ENCODE measurements around the gene CD101. TPM values are rescaled to one million over a fixed set of nuclear protein-coding genes. Genes with fewer than 3 reads are reported as not detected.

CD101 gene
- total RNA-seq, 1 experiment from 2014 or later, result 1.7 TPM

DNA sequence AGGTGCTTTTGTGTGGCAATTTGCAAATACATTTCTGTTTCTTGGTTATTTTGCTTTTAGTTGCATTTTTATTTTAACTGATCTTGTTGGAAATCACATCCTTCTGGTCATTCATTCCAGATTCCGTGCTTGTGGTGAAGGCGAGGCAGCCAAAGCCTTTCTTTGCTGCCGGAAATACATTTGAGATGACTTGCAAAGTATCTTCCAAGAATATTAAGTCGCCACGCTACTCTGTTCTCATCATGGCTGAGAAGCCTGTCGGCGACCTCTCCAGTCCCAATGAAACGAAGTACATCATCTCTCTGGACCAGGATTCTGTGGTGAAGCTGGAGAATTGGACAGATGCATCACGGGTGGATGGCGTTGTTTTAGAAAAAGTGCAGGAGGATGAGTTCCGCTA lies 34.8 kb upstream of the CD101 start:
- Histone ChIP-seq H3K27ac (ENCODE audit: low read depth, low read length, poor library complexity, severe bottlenecking) (no peak overlapping the region), H3K27me3 (replicated peaks; ENCODE audit: insufficient read depth, low read depth, low read length, poor library complexity) (no peaks in the 10 kb centered on the region), H3K4me3 (ENCODE audit: low read depth, low read length, poor library complexity, severe bottlenecking) (no peak overlapping the region), H3K4me1 (ENCODE audit: insufficient read depth, low read length, poor library complexity, severe bottlenecking) (no peaks in the 10 kb centered on the region), H3K36me3 (ENCODE audit: insufficient read depth, low read length, poor library complexity, severe bottlenecking) (no peaks in the 10 kb centered on the region), H3K9me3 (ENCODE audit: low read depth, low read length, poor library complexity, severe bottlenecking) (no peaks in the 10 kb centered on the region)
- ChIA-PET CTCF (no interaction called here), POLR2A (ENCODE audit: low non-redundant PET) (no interaction called here)
- BruUV-seq (replicated peaks), result no TSS peak
- no peak for DNase-seq (ENCODE audit: low spot score)
- intact Hi-C loops (cut with micrococcal nuclease; ENCODE audit: unreplicated experiment), result no loop called here
- no peak for TF ChIP-seq EZH2 (IDR thresholded peaks at IDR 0.05; ENCODE audit: borderline replicate concordance, low read depth, low read length, poor library complexity, severe bottlenecking)
- TF ChIP-seq, protein P1, sequence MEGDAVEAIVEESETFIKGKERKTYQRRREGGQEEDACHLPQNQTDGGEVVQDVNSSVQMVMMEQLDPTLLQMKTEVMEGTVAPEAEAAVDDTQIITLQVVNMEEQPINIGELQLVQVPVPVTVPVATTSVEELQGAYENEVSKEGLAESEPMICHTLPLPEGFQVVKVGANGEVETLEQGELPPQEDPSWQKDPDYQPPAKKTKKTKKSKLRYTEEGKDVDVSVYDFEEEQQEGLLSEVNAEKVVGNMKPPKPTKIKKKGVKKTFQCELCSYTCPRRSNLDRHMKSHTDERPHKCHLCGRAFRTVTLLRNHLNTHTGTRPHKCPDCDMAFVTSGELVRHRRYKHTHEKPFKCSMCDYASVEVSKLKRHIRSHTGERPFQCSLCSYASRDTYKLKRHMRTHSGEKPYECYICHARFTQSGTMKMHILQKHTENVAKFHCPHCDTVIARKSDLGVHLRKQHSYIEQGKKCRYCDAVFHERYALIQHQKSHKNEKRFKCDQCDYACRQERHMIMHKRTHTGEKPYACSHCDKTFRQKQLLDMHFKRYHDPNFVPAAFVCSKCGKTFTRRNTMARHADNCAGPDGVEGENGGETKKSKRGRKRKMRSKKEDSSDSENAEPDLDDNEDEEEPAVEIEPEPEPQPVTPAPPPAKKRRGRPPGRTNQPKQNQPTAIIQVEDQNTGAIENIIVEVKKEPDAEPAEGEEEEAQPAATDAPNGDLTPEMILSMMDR (conservative IDR thresholded peaks at IDR 0.05; ENCODE audit: low read depth, low read length), result no peak

- H3K36me3 ChIP-seq (ENCODE audit: insufficient read depth, low read length, poor library complexity, severe bottlenecking), result no peaks in the 10 kb centered on the region
- no peak for DNase-seq (ENCODE audit: low spot score)
- ChIA-PET POLR2A (ENCODE audit: low non-redundant PET) (no interaction called here), CTCF (no interaction called here)
- intact Hi-C loops (cut with micrococcal nuclease; ENCODE audit: unreplicated experiment), result no loop called here
- TF ChIP-seq, protein P1 (conservative IDR thresholded peaks at IDR 0.05; ENCODE audit: low read depth, low read length), result no peak
- no peak for TF ChIP-seq EZH2 (IDR thresholded peaks at IDR 0.05; ENCODE audit: borderline replicate concordance, low read depth, low read length, poor library complexity, severe bottlenecking)
- H3K4me1 ChIP-seq (ENCODE audit: insufficient read depth, low read length, poor library complexity, severe bottlenecking), result no peaks in the 10 kb centered on the region
- no peaks in the 10 kb centered on the region for H3K27me3 ChIP-seq (replicated peaks; ENCODE audit: insufficient read depth, low read depth, low read length, poor library complexity)
- H3K27ac ChIP-seq (ENCODE audit: low read depth, low read length, poor library complexity, severe bottlenecking), result no peak overlapping the region
- no peaks in the 10 kb centered on the region for H3K9me3 ChIP-seq (ENCODE audit: low read depth, low read length, poor library complexity, severe bottlenecking)
- no peak overlapping the region for H3K4me3 ChIP-seq (ENCODE audit: low read depth, low read length, poor library complexity, severe bottlenecking)
- BruUV-seq (replicated peaks), result no TSS peak
These were observed 32.8 kb upstream of the CD101 start for GRCh38 chr1:116968724-116969123.

DNA sequence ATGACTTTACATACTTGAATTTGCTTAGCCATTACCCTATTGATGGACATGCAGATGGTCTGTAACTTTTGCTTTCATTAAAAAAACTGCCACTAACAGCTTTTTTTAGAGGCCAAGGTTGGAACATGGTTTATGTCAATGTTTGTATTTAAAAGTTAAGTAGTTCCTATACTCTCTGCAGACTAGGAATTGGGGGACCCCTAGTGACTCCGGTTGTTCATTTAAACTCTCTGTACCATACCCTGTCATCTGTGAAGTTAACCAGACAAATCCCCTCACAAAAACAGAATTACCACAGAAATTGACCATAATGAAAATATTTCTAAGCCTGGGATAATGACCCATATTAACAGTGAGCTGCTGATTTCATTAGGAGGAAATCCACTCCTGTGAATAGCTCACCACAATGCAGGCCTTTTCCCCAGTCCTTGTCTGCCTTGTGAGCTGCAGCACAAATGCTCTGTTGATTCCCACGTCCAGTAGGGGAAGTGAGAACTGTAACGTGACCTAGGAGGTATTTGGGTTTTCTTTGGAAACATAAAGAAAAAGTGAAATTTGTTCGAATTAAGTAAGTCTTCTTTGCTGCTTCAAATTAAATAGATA lies 30.2 kb upstream of the CD101 start:
- H3K4me3 ChIP-seq (ENCODE audit: low read depth, low read length, poor library complexity, severe bottlenecking), result no peak overlapping the region
- no peak for DNase-seq (ENCODE audit: low spot score)
- POLR2A ChIA-PET (ENCODE audit: low non-redundant PET), result no interaction called here
- no peaks in the 10 kb centered on the region for H3K4me1 ChIP-seq (ENCODE audit: insufficient read depth, low read length, poor library complexity, severe bottlenecking)
- H3K27ac ChIP-seq (ENCODE audit: low read depth, low read length, poor library complexity, severe bottlenecking), result no peak overlapping the region
- H3K9me3 ChIP-seq (ENCODE audit: low read depth, low read length, poor library complexity, severe bottlenecking), result no peaks in the 10 kb centered on the region
- peaks cover 4% of the 10 kb centered on the region for H3K36me3 ChIP-seq (ENCODE audit: insufficient read depth, low read length, poor library complexity, severe bottlenecking)
- CTCF ChIA-PET, result no interaction called here
- no peak for TF ChIP-seq EZH2 (IDR thresholded peaks at IDR 0.05; ENCODE audit: borderline replicate concordance, low read depth, low read length, poor library complexity, severe bottlenecking)
- TF ChIP-seq, protein P1 (conservative IDR thresholded peaks at IDR 0.05; ENCODE audit: low read depth, low read length), result no peak
- no TSS peak for BruUV-seq (replicated peaks)
- intact Hi-C loops (cut with micrococcal nuclease; ENCODE audit: unreplicated experiment), result no loop called here
- no peaks in the 10 kb centered on the region for H3K27me3 ChIP-seq (replicated peaks; ENCODE audit: insufficient read depth, low read depth, low read length, poor library complexity)

All from A673 (cell line).